NCI-H2196 (cell line): Measurements from ENCODE around the gene BRIP1.
A peak's percentile ranks its signal among the peaks of the same experiment; 100 is the strongest.
"Not testable (repeated sequence)": the region's sequence is repeated elsewhere in the genome, so short reads cannot be mapped to it uniquely, and the experiment has no call there.

ENCODE experiments used
- DNase-seq: peaks from one replicate; lab custom pipeline; 2025; ENCODE audit not compliant: unreplicated experiment; lab: John Stamatoyannopoulos, UW

BRIP1 gene

GRCh38 chr17:61702450-61702849 lies 160.9 kb downstream of the BRIP1 start:
- DNase-seq = no peak

GRCh38 chr17:61701978-61702377 lies 161.3 kb downstream of the BRIP1 start:
- no peak for DNase-seq

- no peak for DNase-seq
Measured at GRCh38 chr17:61701334-61701733, 162.0 kb downstream of the BRIP1 start.

- no peak for DNase-seq
Measured at GRCh38 chr17:61700252-61700651, 163.1 kb downstream of the BRIP1 start.

GRCh38 chr17:61699694-61700093 lies 163.6 kb downstream of the BRIP1 start:
- DNase-seq = no peak

GRCh38 chr17:61699032-61699431 lies 164.3 kb downstream of the BRIP1 start:
- DNase-seq = no peak

- DNase-seq = no peak
Measured at GRCh38 chr17:61698244-61698643, 165.1 kb downstream of the BRIP1 start.

- no peak for DNase-seq
Measured at GRCh38 chr17:61695779-61696337, 167.5 kb downstream of the BRIP1 start.

GRCh38 chr17:61694095-61694494 lies 169.2 kb downstream of the BRIP1 start:
- no peak for DNase-seq

- DNase-seq = no peak
Measured at GRCh38 chr17:61689610-61690180, 173.6 kb downstream of the BRIP1 start.

- DNase-seq = no peak
Measured at GRCh38 chr17:61687769-61688168, 175.6 kb downstream of the BRIP1 start.

- no peak for DNase-seq
Measured at GRCh38 chr17:61686113-61686512, 177.2 kb downstream of the BRIP1 start.

GRCh38 chr17:61684818-61685217 lies 178.5 kb downstream of the BRIP1 start:
- no peak for DNase-seq

GRCh38 chr17:61684172-61684571 lies 179.2 kb downstream of the BRIP1 start:
- DNase-seq = no peak

GRCh38 chr17:61683466-61683865 lies 179.9 kb downstream of the BRIP1 start:
- DNase-seq = no peak

GRCh38 chr17:61680921-61681320 lies 182.4 kb downstream of the BRIP1 start:
- no peak for DNase-seq

GRCh38 chr17:61678339-61678738 lies 185.0 kb downstream of the BRIP1 start:
- peak; percentile 20 for DNase-seq

GRCh38 chr17:61677150-61677811 lies 186.0 kb downstream of the BRIP1 start:
- DNase-seq = not testable (repeated sequence)

GRCh38 chr17:61676522-61676921 lies 186.8 kb downstream of the BRIP1 start:
- not testable (repeated sequence) for DNase-seq

GRCh38 chr17:61674609-61675008 lies 188.7 kb downstream of the BRIP1 start:
- not testable (repeated sequence) for DNase-seq

GRCh38 chr17:61673019-61673897 lies 190.1 kb downstream of the BRIP1 start:
- not testable (repeated sequence) for DNase-seq

- no peak for DNase-seq
Measured at GRCh38 chr17:61672140-61672539, 191.2 kb downstream of the BRIP1 start.
